Hepatocyte (in vitro differentiated cells): ENCODE results near the gene CHD6. TPM values are rescaled to one million over a fixed set of nuclear protein-coding genes. Genes with fewer than 3 reads are reported as not detected.

Source experiments
- DNase-seq: peaks from one replicate; pipeline ENCODE4 v3.0.0-alpha.2; 2016; ENCODE audit warnings: low spot score
- H2AFZ ChIP-seq: fragments of 200-600 bp; sonication (generic); 2 replicates; pipeline ENCODE4 v1.6.0; 2016; ENCODE audit warnings: antibody characterized with exemption, mild to moderate bottlenecking
- H3K27ac ChIP-seq: fragments of 200-600 bp; sonication (generic); 2 replicates; pipeline ENCODE4 v1.5.1; 2016; ENCODE audit warnings: mild to moderate bottlenecking
- H3K27me3 ChIP-seq: fragments of 200-600 bp; sonication (generic); 2 replicates; pipeline ENCODE4 v1.6.1; 2016
- H3K36me3 ChIP-seq: fragments of 200-600 bp; sonication (generic); replicated peaks from 2 replicates; pipeline ENCODE4 v1.5.1; 2016; ENCODE audit warnings: low read depth; ENCODE audit not compliant: insufficient read depth
- H3K4me1 ChIP-seq: fragments of 200-600 bp; sonication (generic); 2 replicates; pipeline ENCODE4 v1.5.1; 2016; ENCODE audit warnings: mild to moderate bottlenecking, moderate library complexity; ENCODE audit not compliant: insufficient read depth
- H3K4me2 ChIP-seq: fragments of 200-600 bp; sonication (generic); 2 replicates; pipeline ENCODE4 v1.6.0; 2016
- H3K4me3 ChIP-seq: fragments of 200-600 bp; sonication (generic); 2 replicates; pipeline ENCODE4 v1.5.1; 2016; ENCODE audit warnings: mild to moderate bottlenecking
- H3K79me2 ChIP-seq: fragments of 200-600 bp; sonication (generic); 2 replicates; pipeline ENCODE4 v1.6.0; 2017; ENCODE audit warnings: mild to moderate bottlenecking
- H3K9me2 ChIP-seq: fragments of 200-600 bp; sonication (generic); replicated peaks from 2 replicates; pipeline ENCODE4 v1.6.0; 2017; ENCODE audit warnings: mild to moderate bottlenecking; ENCODE audit not compliant: insufficient read depth
- H3K9me3 ChIP-seq: fragments of 200-600 bp; sonication (generic); 2 replicates; pipeline ENCODE4 v1.5.1; 2016; ENCODE audit warnings: low read depth, mild to moderate bottlenecking
- H4K20me1 ChIP-seq: fragments of 200-600 bp; sonication (generic); 2 replicates; pipeline ENCODE4 v1.6.0; 2016; ENCODE audit warnings: mild to moderate bottlenecking; ENCODE audit not compliant: insufficient read depth, poor library complexity, severe bottlenecking
- CTCF ChIP-seq: fragments of 200-600 bp; sonication (generic); IDR thresholded peaks from 2 replicates; pipeline ENCODE4 v1.5.1; 2016; ENCODE audit warnings: antibody characterized with exemption, mild to moderate bottlenecking; ENCODE audit not compliant: poor library complexity
- EZH2 ChIP-seq: fragments of 200-600 bp; sonication (generic); IDR thresholded peaks from 2 replicates; pipeline ENCODE4 v1.6.1; 2016; ENCODE audit warnings: antibody characterized with exemption, mild to moderate bottlenecking, borderline replicate concordance
- EZH2phosphoT487 ChIP-seq: fragments of 200-600 bp; sonication (generic); IDR thresholded peaks from one replicate; pipeline ENCODE4 v1.6.1; 2018; ENCODE audit warnings: antibody characterized with exemption, mild to moderate bottlenecking, low read depth, moderate library complexity; ENCODE audit not compliant: unreplicated experiment, severe bottlenecking
- WGBS: methylation state at CpG from one replicate; pipeline ENCODE4 v1.1.6; 2016; ENCODE audit warnings: low lambda C conversion rate; ENCODE audit errors: missing lambda C conversion rate; 5-methylcytosine and 5-hydroxymethylcytosine counted together
- polyA plus RNA-seq: library from polyadenylated mRNA; unstranded; fragments of >200 nt; fragmentation: Nextera tagmentation; extraction: Ambion mirVana; gene quantifications from 2 replicates; pipeline ENCODE4 v1.2.1, GENCODE V29; 2016
- total RNA-seq: library from RNA; depleted of rRNA; stranded (reverse); fragments of >200 nt; gene quantifications from 2 replicates; pipeline ENCODE4 v1.2.3, GENCODE V29; 2014

Gene CHD6
- total and polyA plus RNA-seq, 2 experiments from 2014 or later: 31.0 to 56.0 TPM

DNA sequence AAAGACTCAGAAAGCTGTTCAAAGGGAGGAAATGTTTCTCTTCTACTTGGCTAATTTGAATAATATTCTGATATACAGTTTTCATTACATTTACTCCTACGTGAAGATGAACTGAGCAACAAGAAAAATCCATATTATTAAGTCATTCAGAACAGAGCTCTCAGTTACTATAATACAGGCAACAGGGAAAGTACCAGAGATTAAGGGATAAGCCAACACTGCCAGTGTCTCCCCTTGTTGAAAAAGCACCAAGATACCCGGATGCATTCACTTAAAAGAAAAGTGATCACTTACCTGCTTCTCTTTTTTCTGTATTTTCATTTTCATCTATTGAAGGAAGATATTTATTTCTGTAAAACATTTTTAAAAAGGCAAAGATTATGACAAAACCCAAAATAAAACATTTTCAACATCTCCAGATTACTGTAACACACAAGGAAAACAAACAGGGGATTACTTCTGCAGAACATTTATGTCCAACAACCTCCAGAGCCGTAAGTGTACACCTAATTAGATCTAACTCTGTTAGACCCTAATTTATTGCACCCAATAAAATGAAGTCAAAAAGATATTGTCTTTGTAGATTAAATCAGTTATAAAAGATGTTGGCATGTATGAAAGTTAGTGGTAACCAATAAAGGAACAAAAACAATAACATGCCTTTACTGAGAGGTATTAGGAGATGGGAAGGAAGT lies 67.0 kb downstream of the CHD6 start:
- H3K79me2 ChIP-seq: peaks cover 68% of the 10 kb centered on the region
- H2AFZ ChIP-seq: no peak overlapping the region
- H3K4me2 ChIP-seq: no peak overlapping the region
- no peaks in the 10 kb centered on the region for H3K9me3 ChIP-seq
- no peaks in the 10 kb centered on the region for H3K4me1 ChIP-seq
- H3K27me3 ChIP-seq: no peaks in the 10 kb centered on the region
- TF ChIP-seq EZH2phosphoT487 (no peak), CTCF (no peak), EZH2 (no peak)
- 71% methylated on average over 3 of the region's 3 CpGs for WGBS
- no peaks in the 10 kb centered on the region for H3K9me2 ChIP-seq
- peaks cover 20% of the 10 kb centered on the region for H4K20me1 ChIP-seq
- H3K36me3 ChIP-seq: no peaks in the 10 kb centered on the region
- no peak overlapping the region for H3K27ac ChIP-seq
- no peak for DNase-seq
- H3K4me3 ChIP-seq: no peak overlapping the region

DNA sequence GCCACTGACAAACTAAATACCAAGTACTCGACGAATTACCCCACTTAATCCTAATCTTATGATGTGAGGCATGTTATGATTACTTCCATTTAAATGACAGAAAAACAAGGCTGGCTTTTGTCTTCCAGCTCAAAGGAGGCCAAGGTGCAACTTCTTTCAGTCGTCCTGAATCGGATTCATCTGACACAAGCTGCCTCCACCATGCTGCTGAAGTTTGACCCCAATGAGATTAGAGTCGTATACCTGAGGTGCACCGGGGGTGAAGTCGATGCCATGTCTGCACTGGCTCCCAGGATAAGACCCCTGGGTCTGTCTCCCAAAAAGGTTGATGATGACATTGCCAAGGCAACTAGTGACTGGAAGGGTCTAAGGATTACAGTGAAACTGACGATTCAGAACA lies 71.0 kb downstream of the CHD6 start:
- DNase-seq: no peak
- H3K79me2 ChIP-seq: peaks cover 85% of the 10 kb centered on the region

DNA sequence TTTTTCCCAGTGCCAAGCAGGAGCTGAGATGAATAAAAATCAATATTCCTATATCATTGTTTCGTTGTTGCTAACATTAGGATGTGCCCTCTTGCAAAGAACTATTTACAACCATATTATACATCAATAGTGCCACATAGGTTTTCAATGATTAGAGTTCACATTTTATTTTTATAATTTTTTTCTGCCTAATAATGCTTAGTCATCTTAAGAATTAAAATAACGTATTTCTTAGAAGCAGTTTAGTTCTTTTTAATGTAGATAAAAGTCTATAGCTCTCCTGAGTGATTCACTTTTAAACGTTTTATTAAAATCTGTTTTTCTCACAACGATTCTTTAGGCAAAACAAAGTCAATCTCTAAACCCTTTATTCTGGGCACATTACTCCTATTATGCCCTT lies 71.6 kb downstream of the CHD6 start:
- H3K4me2 ChIP-seq: no peak overlapping the region
- H3K4me1 ChIP-seq: no peaks in the 10 kb centered on the region
- peaks cover 13% of the 10 kb centered on the region for H4K20me1 ChIP-seq
- no peak overlapping the region for H2AFZ ChIP-seq
- H3K9me2 ChIP-seq: no peaks in the 10 kb centered on the region
- no peaks in the 10 kb centered on the region for H3K27me3 ChIP-seq
- H3K36me3 ChIP-seq: no peaks in the 10 kb centered on the region
- H3K9me3 ChIP-seq: no peaks in the 10 kb centered on the region
- WGBS: 97% methylated on average over 4 of the region's 4 CpGs
- no peak for TF ChIP-seq EZH2phosphoT487
- no peak for TF ChIP-seq CTCF
- no peak for TF ChIP-seq EZH2
- H3K79me2 ChIP-seq: peaks cover 85% of the 10 kb centered on the region
- no peak for DNase-seq
- H3K27ac ChIP-seq: no peak overlapping the region
- H3K4me3 ChIP-seq: no peak overlapping the region

More for the DNA sequence above, 71.0 kb downstream of the CHD6 start:
- H3K4me2 ChIP-seq: no peak overlapping the region
- no peaks in the 10 kb centered on the region for H3K36me3 ChIP-seq
- H3K27ac ChIP-seq: no peak overlapping the region
- peaks cover 14% of the 10 kb centered on the region for H4K20me1 ChIP-seq
- no peak overlapping the region for H3K4me3 ChIP-seq
- H3K27me3 ChIP-seq: no peaks in the 10 kb centered on the region
- H2AFZ ChIP-seq: no peak overlapping the region
- no peaks in the 10 kb centered on the region for H3K9me3 ChIP-seq
- H3K4me1 ChIP-seq: no peaks in the 10 kb centered on the region
- no peaks in the 10 kb centered on the region for H3K9me2 ChIP-seq
- WGBS: 76% methylated on average over 8 of the region's 8 CpGs
- TF ChIP-seq CTCF (no peak), EZH2 (no peak), EZH2phosphoT487 (no peak)
